DMS153 treated with DMSO at 0.1 percent for 48 hours (cell line): ENCODE measurements around the gene PLA2G2F.

Experiments used
- DNase-seq: peaks from one replicate; lab custom pipeline; 2025; ENCODE audit not compliant: unreplicated experiment; lab: John Stamatoyannopoulos, UW

Gene PLA2G2F, protein sequence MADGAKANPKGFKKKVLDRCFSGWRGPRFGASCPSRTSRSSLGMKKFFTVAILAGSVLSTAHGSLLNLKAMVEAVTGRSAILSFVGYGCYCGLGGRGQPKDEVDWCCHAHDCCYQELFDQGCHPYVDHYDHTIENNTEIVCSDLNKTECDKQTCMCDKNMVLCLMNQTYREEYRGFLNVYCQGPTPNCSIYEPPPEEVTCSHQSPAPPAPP

DNA sequence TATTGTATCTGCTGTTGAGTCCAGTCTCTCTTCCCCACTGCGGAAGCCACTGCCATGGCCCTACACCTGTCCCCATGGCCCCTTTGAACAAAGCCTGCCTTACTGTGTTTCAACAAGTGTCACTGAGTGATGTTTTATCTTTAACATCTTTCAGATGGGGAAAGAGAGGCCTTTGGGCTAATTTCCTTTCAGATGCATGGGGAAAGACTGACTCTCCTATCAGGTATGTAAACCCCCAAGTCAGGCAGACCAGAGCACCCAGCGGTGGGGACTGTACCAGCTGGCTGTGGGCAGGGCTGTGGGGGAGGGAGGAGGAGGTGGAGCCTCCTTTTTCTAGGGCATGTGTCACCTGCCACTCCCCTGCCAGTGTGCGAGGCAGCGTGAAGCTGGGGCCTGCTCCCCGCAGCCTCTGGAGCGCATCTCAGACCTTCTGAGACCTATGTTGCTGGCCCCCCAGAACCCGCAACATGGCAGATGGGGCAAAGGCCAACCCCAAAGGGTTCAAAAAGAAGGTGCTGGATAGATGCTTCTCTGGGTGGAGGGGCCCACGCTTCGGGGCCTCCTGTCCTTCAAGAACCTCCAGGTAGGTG is at the start of gene PLA2G2F:
Gene PLA2G2F (plus strand): TSS at position 363 of the 590 bp plus-strand sequence. CDS start 105 bp downstream, at position 468.
- DNase-seq = no peak

- DNase-seq = no peak
Measured at GRCh38 chr1:20089328-20090077, 49.6 kb upstream of the PLA2G2F start.

DNA sequence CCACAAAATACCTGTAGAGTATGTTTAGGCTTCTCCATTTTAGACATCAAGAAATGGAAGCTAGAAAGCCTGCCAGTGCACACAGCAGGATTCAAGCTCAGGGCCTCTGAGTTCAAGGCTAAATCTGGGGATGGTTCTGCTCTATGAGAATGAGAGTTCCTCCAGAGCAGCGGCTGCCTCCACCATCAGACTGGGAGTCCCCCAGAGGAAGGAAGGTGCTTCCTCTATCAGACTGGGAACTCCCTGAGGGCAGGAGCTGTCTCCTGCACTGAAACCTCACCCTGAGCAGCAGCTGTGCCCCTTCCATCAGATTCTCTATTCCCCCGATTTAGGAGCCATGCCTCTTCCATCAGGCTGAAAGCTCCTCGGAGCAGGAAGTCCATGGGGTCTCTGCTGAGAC is 49.0 kb upstream of the PLA2G2F start:
- DNase-seq = no peak

GRCh38 chr1:20090641-20091040 is 48.5 kb upstream of the PLA2G2F start:
- DNase-seq = no peak

GRCh38 chr1:20093303-20093702 is 45.8 kb upstream of the PLA2G2F start:
- DNase-seq = no peak

DNA sequence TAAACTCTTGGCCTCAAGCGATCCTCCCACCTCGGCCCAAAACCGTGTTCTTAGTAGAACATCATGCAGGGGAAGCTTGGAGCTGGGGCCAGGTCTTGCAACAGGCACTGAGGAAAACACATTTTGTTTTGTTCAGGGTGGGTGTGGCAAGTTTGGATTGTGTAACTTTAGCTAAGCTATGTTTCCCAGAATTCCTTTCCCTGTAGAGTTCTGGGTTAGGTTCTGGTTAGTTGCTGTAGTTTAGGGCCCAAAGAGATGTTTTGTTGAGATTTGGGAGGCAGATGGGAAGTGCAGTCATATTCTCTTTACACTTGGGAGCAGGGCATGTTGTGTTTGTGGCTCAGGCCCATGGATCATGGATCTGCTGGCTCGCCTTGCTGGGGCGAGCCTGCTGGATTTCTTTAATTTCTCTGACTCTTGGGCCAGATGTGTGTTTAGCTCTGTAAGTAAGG is 45.2 kb upstream of the PLA2G2F start:
- no peak for DNase-seq

GRCh38 chr1:20095564-20096434 is 43.3 kb upstream of the PLA2G2F start:
- DNase-seq = no peak

GRCh38 chr1:20096840-20097447 is 42.2 kb upstream of the PLA2G2F start:
- no peak for DNase-seq

DNA sequence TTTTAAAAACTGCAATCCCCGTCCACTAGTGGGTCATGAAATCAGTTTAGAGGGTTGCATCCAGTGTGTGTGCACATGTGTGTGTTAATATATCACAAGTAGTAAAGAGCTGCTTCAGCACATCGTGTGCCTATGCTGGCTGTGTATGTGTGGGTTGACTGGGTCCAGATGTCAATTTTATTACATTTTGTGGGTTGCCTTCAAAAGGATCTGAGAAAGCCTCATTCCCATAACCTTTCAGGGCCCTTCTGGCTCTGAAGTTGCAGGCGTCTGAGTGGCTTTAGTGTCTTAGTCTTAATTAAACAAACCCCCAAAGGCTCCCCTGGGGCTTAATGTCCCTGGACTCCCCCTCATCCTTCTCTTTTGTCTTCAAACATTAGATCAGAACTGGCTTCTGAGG is 39.6 kb upstream of the PLA2G2F start:
- no peak for DNase-seq

DNA sequence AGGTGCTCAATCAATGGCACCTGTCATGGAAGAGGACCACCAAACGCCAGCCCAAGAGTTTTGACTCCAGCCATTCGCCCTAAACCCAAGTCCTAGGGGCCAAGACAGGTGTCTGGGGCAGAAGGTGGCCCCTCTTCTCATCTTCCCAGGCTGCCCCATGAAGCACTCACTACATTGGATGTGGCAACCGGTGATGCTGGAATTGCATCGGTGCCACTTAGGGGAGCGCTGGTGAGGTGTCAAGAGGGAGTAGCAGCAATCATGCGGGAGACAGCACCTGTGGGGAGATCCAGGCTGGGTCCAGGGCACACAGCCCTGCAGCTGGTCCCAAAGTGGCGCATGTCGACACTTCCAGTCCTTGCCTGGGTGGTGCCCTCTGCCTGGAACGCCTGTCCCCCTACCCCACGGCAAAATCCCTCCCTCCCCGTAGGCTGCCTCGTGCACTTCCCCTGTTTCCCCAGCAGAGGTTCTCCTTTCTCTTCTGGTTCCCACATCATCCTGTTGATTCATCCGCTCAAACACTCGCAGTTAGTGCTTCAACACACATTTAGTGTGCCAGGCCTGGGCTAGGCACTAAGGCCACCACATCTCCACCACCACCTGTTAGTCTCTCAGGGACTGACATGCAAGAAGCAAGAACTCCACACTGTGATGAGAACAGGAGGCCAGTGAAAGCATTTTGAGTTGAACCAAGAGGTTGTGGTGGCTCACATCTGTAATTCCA is 38.3 kb upstream of the PLA2G2F start:
- DNase-seq = peak; percentile 20

DNA sequence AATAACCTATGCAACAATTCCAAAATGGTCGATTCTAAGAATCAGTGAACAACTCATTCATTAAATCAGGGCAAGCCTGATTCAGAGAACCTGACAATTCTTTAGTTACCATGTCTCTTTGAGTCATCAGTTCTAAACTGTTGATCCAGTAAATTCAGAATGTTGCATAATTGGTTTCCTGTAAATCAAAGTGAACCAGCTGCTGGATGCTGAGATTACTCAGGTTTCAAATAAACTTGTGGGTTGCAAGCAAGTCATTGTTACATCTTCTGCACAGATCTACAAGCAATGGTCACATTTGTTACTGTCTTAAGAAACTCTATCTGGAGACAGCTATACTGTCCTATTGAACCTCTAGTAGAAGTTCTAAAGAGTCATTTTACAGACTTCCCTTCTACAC is 36.2 kb upstream of the PLA2G2F start:
- DNase-seq = no peak

GRCh38 chr1:20105856-20106255 is 33.3 kb upstream of the PLA2G2F start:
- DNase-seq = no peak

- DNase-seq = no peak
Measured at GRCh38 chr1:20107351-20107750, 31.8 kb upstream of the PLA2G2F start.

- no peak for DNase-seq
Measured at GRCh38 chr1:20107796-20108195, 31.3 kb upstream of the PLA2G2F start.

- DNase-seq = no peak
Measured at GRCh38 chr1:20108366-20109123, 30.6 kb upstream of the PLA2G2F start.

GRCh38 chr1:20109223-20109856 is 29.8 kb upstream of the PLA2G2F start:
- no peak for DNase-seq

GRCh38 chr1:20110679-20111078 is 28.4 kb upstream of the PLA2G2F start:
- no peak for DNase-seq

- no peak for DNase-seq
Measured at GRCh38 chr1:20111452-20111851, 27.7 kb upstream of the PLA2G2F start.
